Measurements from ENCODE around the gene LANCL2. TPM values are rescaled to one million over a fixed set of nuclear protein-coding genes. Genes with fewer than 3 reads are reported as not detected.
A peak's percentile ranks its signal among the peaks of the same experiment; 100 is the strongest.

LANCL2 gene
- total and polyA plus RNA-seq, 2 of the 4 experiments (the other 2 are of a cell fraction): 11.7 to 17.9 TPM

GRCh38 chr7:55477781-55478374 lies 112.7 kb downstream of the LANCL2 start:
- Histone ChIP-seq H3K79me1 (ENCODE audit: low read depth in 1 of 2, low read length in 2 of 2) (peaks cover 26 to 63% of the 10 kb centered on the region in 2 experiments), H3K4me3 (ENCODE audit: insufficient read depth, low read depth, low read length) (no peak overlapping the region), H3K27me3 (ENCODE audit: control insufficient read depth, insufficient read depth, low read length) (no peaks in the 10 kb centered on the region), H3K27ac (ENCODE audit: insufficient read depth, low read length) (peak overlapping the region; percentile 45), H2AK5ac (ENCODE audit: low read depth, low read length) (peak overlapping the region; percentile 98), H2AFZ (replicated peaks; ENCODE audit: low read length, poor library complexity) (peak overlapping the region; percentile 58), H4K5ac (ENCODE audit: low read depth, low read length) (peak overlapping the region; percentile 6; the same call in 1 of the 2 replicates), H3K4me2 (ENCODE audit: low read depth, low read length) (peak overlapping the region; percentile 68), H3K36me3 (ENCODE audit: control insufficient read depth, insufficient read depth, low read length) (peaks cover 14% of the 10 kb centered on the region), H3K9me1 (ENCODE audit: insufficient read depth, low read length) (peaks cover 32% of the 10 kb centered on the region), H3K9ac (ENCODE audit: low read depth, low read length) (no peak overlapping the region), H3K4me1 (ENCODE audit: control insufficient read depth, insufficient read depth, low read length) (peaks cover 30% of the 10 kb centered on the region), H2BK15ac (ENCODE audit: low read depth, low read length) (peak overlapping the region; percentile 93; the same call in 2 of the 3 replicates), H2AK9ac (replicated peaks; ENCODE audit: low read depth, low read length, poor library complexity) (peak overlapping the region; percentile 89), H2BK20ac (ENCODE audit: low read depth, low read length) (peak overlapping the region; percentile 95), H4K8ac (ENCODE audit: low read depth in 2 of 2, low read length in 2 of 2) (peak overlapping the region; percentile 4 to 85; a peak in 3 of 4 replicates), H2BK120ac (ENCODE audit: low read depth, low read length) (peak overlapping the region; percentile 92), H3K18ac (ENCODE audit: low read depth, low read length) (peak overlapping the region; percentile 3; the same call in 1 of the 2 replicates), H2BK5ac (ENCODE audit: low read depth, low read length, poor library complexity, severe bottlenecking) (peak overlapping the region; percentile 86), H3K23ac (ENCODE audit: low read depth, low read length) (peak overlapping the region; percentile 94; the same call in 1 of the 2 replicates), H3K56ac (ENCODE audit: extremely low read depth, insufficient read depth, low read length) (peak overlapping the region; percentile 23; the same call in 1 of the 2 replicates), H3K14ac (replicated peaks; ENCODE audit: low read depth, low read length) (peak overlapping the region; percentile 96), H3K4ac (ENCODE audit: low read depth, low read length) (peak overlapping the region; percentile 98), H3K9me3 (ENCODE audit: control insufficient read depth, insufficient read depth, low read length) (no peaks in the 10 kb centered on the region), H4K20me1 (ENCODE audit: insufficient read depth, low read length) (peaks cover 16% of the 10 kb centered on the region), H4K91ac (ENCODE audit: insufficient read depth, low read depth, low read length) (peak overlapping the region; percentile 82)
- DNase-seq: peak; percentile 96
- no TSS peak for BruUV-seq (replicated peaks)
- ChIA-PET POLR2A (ENCODE audit: unreplicated experiment) (no interaction called here), CTCF (no interaction called here)
- intact Hi-C loops (cut with micrococcal nuclease): loop anchor here (1.0 to 5.0 kb wide), 4 partner anchors 31 to 111 kb away; partner anchors contain the start of genes LANCL2 and VOPP1
- 0% methylated on average over 2 of the region's 13 CpGs; no CpG with 5 or more reads in 1 of the 2 experiments for WGBS, 2 experiments (ENCODE audit: extremely low coverage in 2 of 2, insufficient read length in 1 of 2)
- in situ Hi-C loops (cut with MboI; ENCODE audit: low sequenced_read_pairs): no loop called here
- dilution Hi-C loops (cut with HindIII; ENCODE audit: low sequenced_read_pairs, unreplicated experiment): no loop called here
- ATAC-seq (ENCODE audit: low read depth): peak; percentile 89
- TF ChIP-seq RFX5 (IDR thresholded peaks at IDR 0.05; ENCODE audit: low read depth, low read length) (no peak), CHD1 (IDR thresholded peaks at IDR 0.05; ENCODE audit: low read depth, low read length) (no peak), CEBPB (IDR thresholded peaks at IDR 0.05; ENCODE audit: low read depth, low read length) (no peak), MXI1 (IDR thresholded peaks at IDR 0.05; ENCODE audit: borderline replicate concordance, low read depth, low read length) (0 out of 2 replicates have a peak, but pooled peaks have one; percentile 61), USF2 (IDR thresholded peaks at IDR 0.05; ENCODE audit: low read depth, low read length) (peak; percentile 25; the same call in 1 of the 2 replicates), ELK1 (IDR thresholded peaks at IDR 0.05; ENCODE audit: borderline replicate concordance, low read depth, low read length) (no peak), MAFK (IDR thresholded peaks at IDR 0.05; ENCODE audit: low read depth, low read length) (no peak), MAZ (IDR thresholded peaks at IDR 0.05; ENCODE audit: borderline replicate concordance, low read depth, low read length) (0 out of 2 replicates have a peak, but pooled peaks have one; percentile 34), RCOR1 (IDR thresholded peaks at IDR 0.05; ENCODE audit: insufficient replicate concordance, low read length) (peak; percentile 90), POLR2A (IDR thresholded peaks at IDR 0.05; ENCODE audit: low read depth, low read length) (peak; percentile 17; the same call in 1 of the 2 replicates), BHLHE40 (IDR thresholded peaks at IDR 0.05; ENCODE audit: low read depth, low read length) (peak; percentile 96), SMC3 (IDR thresholded peaks at IDR 0.05; ENCODE audit: low read depth, low read length) (0 out of 2 replicates have a peak, but pooled peaks have one; percentile 19), RAD21 (IDR thresholded peaks at IDR 0.05; ENCODE audit: low read length) (no peak), FOS (IDR thresholded peaks at IDR 0.05; ENCODE audit: low read depth, low read length) (peak; percentile 84)

Measured in IMR-90 (cell line).